Measurements from ENCODE around the gene ZMAT3. TPM values are rescaled to one million over a fixed set of nuclear protein-coding genes. Genes with fewer than 3 reads are reported as not detected.
A peak's percentile ranks its signal among the peaks of the same experiment; 100 is the strongest.

ZMAT3 gene
- total and polyA plus RNA-seq, 2 of the 13 experiments (the other 11 are each of a cell fraction or from before 2014, with no cell fraction given) = 11.4 to 11.7 TPM

DNA sequence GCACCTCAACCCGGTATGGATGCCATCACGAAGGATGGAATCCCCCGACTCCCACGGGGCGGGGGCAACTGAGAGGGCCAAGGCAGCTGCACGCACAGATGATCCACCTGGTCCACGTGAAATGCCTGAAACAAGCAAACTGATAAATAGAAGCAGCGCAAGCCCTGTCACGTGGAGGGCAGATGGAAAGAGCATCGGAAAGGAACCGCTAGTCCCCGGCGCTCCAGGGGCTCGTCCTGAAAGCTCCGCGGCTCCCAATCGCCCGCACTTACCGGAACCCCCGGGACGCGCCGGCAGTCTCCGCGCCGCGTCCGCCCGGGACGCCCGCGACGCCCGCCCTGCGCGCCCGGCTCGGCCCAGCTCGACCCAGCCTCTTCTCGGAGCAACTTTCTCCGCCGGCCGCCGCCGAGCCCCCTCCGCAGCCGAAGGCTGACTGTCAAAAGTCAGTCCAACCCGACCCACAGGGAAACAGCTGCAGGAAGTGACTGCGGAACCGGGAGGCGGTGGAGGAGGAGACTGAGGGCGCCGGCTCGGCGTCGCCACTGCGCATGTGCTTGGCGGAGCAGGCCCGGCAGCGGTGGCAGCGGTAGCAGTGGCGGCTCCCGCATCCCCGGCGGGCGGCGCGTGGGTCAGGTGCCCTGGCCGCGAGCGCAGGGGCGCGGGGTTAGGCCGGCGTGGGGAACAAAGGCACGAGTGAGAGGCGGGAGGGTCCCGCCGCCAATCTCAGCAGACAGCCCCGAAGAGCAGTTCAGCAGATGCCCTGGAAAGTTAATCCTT lies at the start of gene ZMAT3 (continued):
- TF ChIP-seq, protein P1, sequence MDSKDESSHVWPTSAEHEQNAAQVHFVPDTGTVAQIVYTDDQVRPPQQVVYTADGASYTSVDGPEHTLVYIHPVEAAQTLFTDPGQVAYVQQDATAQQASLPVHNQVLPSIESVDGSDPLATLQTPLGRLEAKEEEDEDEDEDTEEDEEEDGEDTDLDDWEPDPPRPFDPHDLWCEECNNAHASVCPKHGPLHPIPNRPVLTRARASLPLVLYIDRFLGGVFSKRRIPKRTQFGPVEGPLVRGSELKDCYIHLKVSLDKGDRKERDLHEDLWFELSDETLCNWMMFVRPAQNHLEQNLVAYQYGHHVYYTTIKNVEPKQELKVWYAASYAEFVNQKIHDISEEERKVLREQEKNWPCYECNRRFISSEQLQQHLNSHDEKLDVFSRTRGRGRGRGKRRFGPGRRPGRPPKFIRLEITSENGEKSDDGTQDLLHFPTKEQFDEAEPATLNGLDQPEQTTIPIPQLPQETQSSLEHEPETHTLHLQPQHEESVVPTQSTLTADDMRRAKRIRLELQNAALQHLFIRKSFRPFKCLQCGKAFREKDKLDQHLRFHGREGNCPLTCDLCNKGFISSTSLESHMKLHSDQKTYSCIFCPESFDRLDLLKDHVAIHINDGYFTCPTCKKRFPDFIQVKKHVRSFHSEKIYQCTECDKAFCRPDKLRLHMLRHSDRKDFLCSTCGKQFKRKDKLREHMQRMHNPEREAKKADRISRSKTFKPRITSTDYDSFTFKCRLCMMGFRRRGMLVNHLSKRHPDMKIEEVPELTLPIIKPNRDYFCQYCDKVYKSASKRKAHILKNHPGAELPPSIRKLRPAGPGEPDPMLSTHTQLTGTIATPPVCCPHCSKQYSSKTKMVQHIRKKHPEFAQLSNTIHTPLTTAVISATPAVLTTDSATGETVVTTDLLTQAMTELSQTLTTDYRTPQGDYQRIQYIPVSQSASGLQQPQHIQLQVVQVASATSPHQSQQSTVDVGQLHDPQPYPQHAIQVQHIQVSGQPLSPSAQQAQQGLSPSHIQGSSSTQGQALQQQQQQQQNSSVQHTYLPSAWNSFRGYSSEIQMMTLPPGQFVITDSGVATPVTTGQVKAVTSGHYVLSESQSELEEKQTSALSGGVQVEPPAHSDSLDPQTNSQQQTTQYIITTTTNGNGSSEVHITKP (CRISPR knock-in tag; IDR thresholded peaks at IDR 0.05; ENCODE audit: low read depth) = no peak
- TF ChIP-seq CSRNP1 (CRISPR knock-in tag; IDR thresholded peaks at IDR 0.05) = peak; percentile 70; the same call in 1 of the 2 replicates
- no peak for TF ChIP-seq FLYWCH1 (CRISPR knock-in tag; IDR thresholded peaks at IDR 0.05)
- no peak for TF ChIP-seq ZNF10 (CRISPR knock-in tag; IDR thresholded peaks at IDR 0.05; ENCODE audit: borderline replicate concordance, low read depth)
- no peak for TF ChIP-seq ZNF598 (CRISPR knock-in tag; IDR thresholded peaks at IDR 0.05; ENCODE audit: borderline replicate concordance)
- TF ChIP-seq ZNF44 (CRISPR knock-in tag; IDR thresholded peaks at IDR 0.05) = no peak
- no peak for TF ChIP-seq POGZ (CRISPR knock-in tag; IDR thresholded peaks at IDR 0.05)
- TF ChIP-seq ZNF274 (CRISPR knock-in tag; IDR thresholded peaks at IDR 0.05) = no peak
- TF ChIP-seq, protein P2, sequence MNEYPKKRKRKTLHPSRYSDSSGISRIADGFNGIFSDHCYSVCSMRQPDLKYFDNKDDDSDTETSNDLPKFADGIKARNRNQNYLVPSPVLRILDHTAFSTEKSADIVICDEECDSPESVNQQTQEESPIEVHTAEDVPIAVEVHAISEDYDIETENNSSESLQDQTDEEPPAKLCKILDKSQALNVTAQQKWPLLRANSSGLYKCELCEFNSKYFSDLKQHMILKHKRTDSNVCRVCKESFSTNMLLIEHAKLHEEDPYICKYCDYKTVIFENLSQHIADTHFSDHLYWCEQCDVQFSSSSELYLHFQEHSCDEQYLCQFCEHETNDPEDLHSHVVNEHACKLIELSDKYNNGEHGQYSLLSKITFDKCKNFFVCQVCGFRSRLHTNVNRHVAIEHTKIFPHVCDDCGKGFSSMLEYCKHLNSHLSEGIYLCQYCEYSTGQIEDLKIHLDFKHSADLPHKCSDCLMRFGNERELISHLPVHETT (CRISPR knock-in tag; conservative IDR thresholded peaks at IDR 0.05) = no peak
- no peak for TF ChIP-seq ZNF503 (CRISPR knock-in tag; IDR thresholded peaks at IDR 0.05)
- TF ChIP-seq, protein P3, sequence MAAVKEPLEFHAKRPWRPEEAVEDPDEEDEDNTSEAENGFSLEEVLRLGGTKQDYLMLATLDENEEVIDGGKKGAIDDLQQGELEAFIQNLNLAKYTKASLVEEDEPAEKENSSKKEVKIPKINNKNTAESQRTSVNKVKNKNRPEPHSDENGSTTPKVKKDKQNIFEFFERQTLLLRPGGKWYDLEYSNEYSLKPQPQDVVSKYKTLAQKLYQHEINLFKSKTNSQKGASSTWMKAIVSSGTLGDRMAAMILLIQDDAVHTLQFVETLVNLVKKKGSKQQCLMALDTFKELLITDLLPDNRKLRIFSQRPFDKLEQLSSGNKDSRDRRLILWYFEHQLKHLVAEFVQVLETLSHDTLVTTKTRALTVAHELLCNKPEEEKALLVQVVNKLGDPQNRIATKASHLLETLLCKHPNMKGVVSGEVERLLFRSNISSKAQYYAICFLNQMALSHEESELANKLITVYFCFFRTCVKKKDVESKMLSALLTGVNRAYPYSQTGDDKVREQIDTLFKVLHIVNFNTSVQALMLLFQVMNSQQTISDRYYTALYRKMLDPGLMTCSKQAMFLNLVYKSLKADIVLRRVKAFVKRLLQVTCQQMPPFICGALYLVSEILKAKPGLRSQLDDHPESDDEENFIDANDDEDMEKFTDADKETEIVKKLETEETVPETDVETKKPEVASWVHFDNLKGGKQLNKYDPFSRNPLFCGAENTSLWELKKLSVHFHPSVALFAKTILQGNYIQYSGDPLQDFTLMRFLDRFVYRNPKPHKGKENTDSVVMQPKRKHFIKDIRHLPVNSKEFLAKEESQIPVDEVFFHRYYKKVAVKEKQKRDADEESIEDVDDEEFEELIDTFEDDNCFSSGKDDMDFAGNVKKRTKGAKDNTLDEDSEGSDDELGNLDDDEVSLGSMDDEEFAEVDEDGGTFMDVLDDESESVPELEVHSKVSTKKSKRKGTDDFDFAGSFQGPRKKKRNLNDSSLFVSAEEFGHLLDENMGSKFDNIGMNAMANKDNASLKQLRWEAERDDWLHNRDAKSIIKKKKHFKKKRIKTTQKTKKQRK (IDR thresholded peaks at IDR 0.05; ENCODE audit: low read length) = no peak
- no peak; the same call in 1 of the 2 replicates for TF ChIP-seq MTERF4 (CRISPR knock-in tag; IDR thresholded peaks at IDR 0.05)
- no peak for TF ChIP-seq SMC3 (IDR thresholded peaks at IDR 0.05; ENCODE audit: low read length)
- TF ChIP-seq ZSCAN21 (CRISPR knock-in tag; IDR thresholded peaks at IDR 0.05; ENCODE audit: borderline replicate concordance) = peak; percentile 72
